GM18507 (cell line): Measurements from ENCODE around the gene LRRC71.
"Not testable (repeated sequence)": the region's sequence is repeated elsewhere in the genome, so short reads cannot be mapped to it uniquely, and the experiment has no call there.

Experiments
- DNase-seq: peaks from one replicate; pipeline ENCODE4 v3.0.0; 2011; ENCODE audit warnings: low read depth; ENCODE audit not compliant: insufficient read length; ENCODE audit errors: extremely low spot score
- FAIRE-seq: peaks from 2 replicates; lab custom pipeline; 2011; peaks lifted over from hg19 to GRCh38; lab: Jason Lieb, UNC

Gene LRRC71

GRCh38 chr1:156924478-156925153 is 4.2 kb downstream of the LRRC71 start:
- DNase-seq (no peak), FAIRE-seq (no peak)

GRCh38 chr1:156925154-156926010 is 5.0 kb downstream of the LRRC71 start:
- no peak for FAIRE-seq
- no peak for DNase-seq

GRCh38 chr1:156926175-156926574 is 5.7 kb downstream of the LRRC71 start:
- DNase-seq (no peak), FAIRE-seq (no peak)

GRCh38 chr1:156926695-156927094 is 6.3 kb downstream of the LRRC71 start:
- DNase-seq, FAIRE-seq: not testable (repeated sequence)

GRCh38 chr1:156927215-156928042 is 7.0 kb downstream of the LRRC71 start:
- FAIRE-seq (no peak), DNase-seq (peak; percentile 40)

GRCh38 chr1:156928043-156928602 is 7.7 kb downstream of the LRRC71 start:
- FAIRE-seq (no peak), DNase-seq (no peak)

GRCh38 chr1:156929596-156930238 is 9.3 kb downstream of the LRRC71 start:
- no peak for DNase-seq
- FAIRE-seq, result no peak

- no peak for DNase-seq
- FAIRE-seq, result no peak
These were observed 10.1 kb downstream of the LRRC71 start for GRCh38 chr1:156930483-156930882.

- no peak for FAIRE-seq
- DNase-seq, result no peak
These were observed 10.9 kb downstream of the LRRC71 start for GRCh38 chr1:156931211-156931952.

- DNase-seq, result no peak
These were observed 11.7 kb downstream of the LRRC71 start for GRCh38 chr1:156931974-156932710.

GRCh38 chr1:156933136-156933535 is 12.7 kb downstream of the LRRC71 start:
- no peak for DNase-seq
- no peak for FAIRE-seq

More at GRCh38 chr1:156931974-156932710, 11.7 kb downstream of the LRRC71 start:
- FAIRE-seq, result no peak

- no peak for FAIRE-seq
- DNase-seq, result no peak
These were observed 15.2 kb downstream of the LRRC71 start for GRCh38 chr1:156935505-156936128.

GRCh38 chr1:156936191-156936590 is 15.8 kb downstream of the LRRC71 start:
- DNase-seq (no peak), FAIRE-seq (no peak)

GRCh38 chr1:156936721-156937220 is 16.3 kb downstream of the LRRC71 start:
- FAIRE-seq (no peak), DNase-seq (no peak)

- DNase-seq (no peak), FAIRE-seq (no peak)
These were observed 17.5 kb downstream of the LRRC71 start for GRCh38 chr1:156937883-156938282.

GRCh38 chr1:156938813-156939212 is 18.4 kb downstream of the LRRC71 start:
- FAIRE-seq (no peak), DNase-seq (no peak)

GRCh38 chr1:156939786-156940334 is 19.4 kb downstream of the LRRC71 start:
- DNase-seq, result no peak
- FAIRE-seq, result no peak
